Neural progenitor cell (in vitro differentiated cells): ENCODE results near the gene NPTX1. TPM values are rescaled to one million over a fixed set of nuclear protein-coding genes. Genes with fewer than 3 reads are reported as not detected.

Source experiments
- DNase-seq: peaks from one replicate; pipeline ENCODE4 v3.0.0-alpha.2; 2016; ENCODE audit warnings: low spot score
- H2AFZ ChIP-seq: fragments of 200-600 bp; sonication (generic); replicated peaks from 2 replicates; pipeline ENCODE4 v1.6.1; 2016; ENCODE audit warnings: antibody characterized with exemption
- H3F3A ChIP-seq: fragments of 200-600 bp; sonication (generic); 2 replicates; pipeline ENCODE4 v1.6.1; 2016; ENCODE audit warnings: antibody characterized with exemption, low read depth
- H3K27ac ChIP-seq: fragments of 200-600 bp; sonication (generic); 2 replicates; pipeline ENCODE4 v1.5.1; 2016; ENCODE audit warnings: mild to moderate bottlenecking
- H3K27me3 ChIP-seq: fragments of 200-600 bp; sonication (generic); 2 replicates; pipeline ENCODE4 v1.6.1; 2016; ENCODE audit warnings: mild to moderate bottlenecking, moderate library complexity
- H3K36me3 ChIP-seq: fragments of 200-600 bp; sonication (generic); 2 replicates; pipeline ENCODE4 v1.5.1; 2016
- H3K4me1 ChIP-seq: fragments of 200-600 bp; sonication (generic); 2 replicates; pipeline ENCODE4 v1.6.1; 2016; ENCODE audit warnings: mixed run types
- H3K4me2 ChIP-seq: fragments of 200-600 bp; sonication (generic); 2 replicates; pipeline ENCODE4 v1.6.1; 2016
- H3K4me3 ChIP-seq: fragments of 200-600 bp; sonication (generic); 2 replicates; pipeline ENCODE4 v1.5.1; 2016
- H3K79me2 ChIP-seq: fragments of 200-600 bp; sonication (generic); 2 replicates; pipeline ENCODE4 v1.6.1; 2016; ENCODE audit warnings: low read depth
- H3K9ac ChIP-seq: fragments of 200-600 bp; sonication (generic); 2 replicates; pipeline ENCODE4 v1.6.1; 2016
- H3K9me3 ChIP-seq: fragments of 200-600 bp; sonication (generic); 2 replicates; pipeline ENCODE4 v1.5.1; 2016; ENCODE audit warnings: low read depth
- H4K20me1 ChIP-seq: fragments of 200-600 bp; sonication (generic); 2 replicates; pipeline ENCODE4 v1.6.1; 2016; ENCODE audit warnings: low read depth
- H3K27ac Mint-ChIP-seq: 3 replicates; pipeline ENCODE4 v1.8.0; 2021; ENCODE audit warnings: mixed read lengths
- H3K27me3 Mint-ChIP-seq: 2 replicates; pipeline ENCODE4 v1.8.0; 2022; ENCODE audit warnings: low read depth, mild to moderate bottlenecking, inconsistent platforms, moderate library complexity, mixed read lengths; ENCODE audit not compliant: insufficient read depth
- H3K36me3 Mint-ChIP-seq: 3 replicates; pipeline ENCODE4 v1.8.0; 2021; ENCODE audit warnings: mixed read lengths
- H3K4me1 Mint-ChIP-seq: 3 replicates; pipeline ENCODE4 v1.8.0; 2021; ENCODE audit warnings: mixed read lengths
- H3K4me3 Mint-ChIP-seq: 3 replicates; pipeline ENCODE4 v1.8.0; 2021; ENCODE audit warnings: mild to moderate bottlenecking, moderate library complexity, mixed read lengths
- H3K9me3 Mint-ChIP-seq: 3 replicates; pipeline ENCODE4 v1.8.0; 2020; ENCODE audit warnings: mixed read lengths
- EZH2 ChIP-seq: fragments of 200-600 bp; sonication (generic); IDR thresholded peaks from 2 replicates; pipeline ENCODE4 v1.6.1; 2017; ENCODE audit warnings: antibody characterized with exemption, mild to moderate bottlenecking, moderate library complexity
- EZH2phosphoT487 ChIP-seq: fragments of 200-600 bp; sonication (generic); IDR thresholded peaks from 2 replicates; pipeline ENCODE4 v1.6.1; 2017; ENCODE audit warnings: antibody characterized with exemption
- total RNA-seq: library from RNA; depleted of rRNA; stranded (reverse); fragments of >200 nt; gene quantifications from 2 replicates; pipeline ENCODE4 v1.2.3, GENCODE V29; 2015; ENCODE audit warnings: low replicate concordance
- TF ChIP-seq, protein P1 (sequence below): fragments of 200-600 bp; sonication (generic); IDR thresholded peaks from 2 replicates; pipeline ENCODE4 v1.5.1; 2017; ENCODE audit warnings: antibody characterized with exemption, mild to moderate bottlenecking

NPTX1 gene, protein sequence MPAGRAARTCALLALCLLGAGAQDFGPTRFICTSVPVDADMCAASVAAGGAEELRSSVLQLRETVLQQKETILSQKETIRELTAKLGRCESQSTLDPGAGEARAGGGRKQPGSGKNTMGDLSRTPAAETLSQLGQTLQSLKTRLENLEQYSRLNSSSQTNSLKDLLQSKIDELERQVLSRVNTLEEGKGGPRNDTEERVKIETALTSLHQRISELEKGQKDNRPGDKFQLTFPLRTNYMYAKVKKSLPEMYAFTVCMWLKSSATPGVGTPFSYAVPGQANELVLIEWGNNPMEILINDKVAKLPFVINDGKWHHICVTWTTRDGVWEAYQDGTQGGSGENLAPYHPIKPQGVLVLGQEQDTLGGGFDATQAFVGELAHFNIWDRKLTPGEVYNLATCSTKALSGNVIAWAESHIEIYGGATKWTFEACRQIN
- 2.6 and 3.8 TPM in 2 replicates for total RNA-seq

DNA sequence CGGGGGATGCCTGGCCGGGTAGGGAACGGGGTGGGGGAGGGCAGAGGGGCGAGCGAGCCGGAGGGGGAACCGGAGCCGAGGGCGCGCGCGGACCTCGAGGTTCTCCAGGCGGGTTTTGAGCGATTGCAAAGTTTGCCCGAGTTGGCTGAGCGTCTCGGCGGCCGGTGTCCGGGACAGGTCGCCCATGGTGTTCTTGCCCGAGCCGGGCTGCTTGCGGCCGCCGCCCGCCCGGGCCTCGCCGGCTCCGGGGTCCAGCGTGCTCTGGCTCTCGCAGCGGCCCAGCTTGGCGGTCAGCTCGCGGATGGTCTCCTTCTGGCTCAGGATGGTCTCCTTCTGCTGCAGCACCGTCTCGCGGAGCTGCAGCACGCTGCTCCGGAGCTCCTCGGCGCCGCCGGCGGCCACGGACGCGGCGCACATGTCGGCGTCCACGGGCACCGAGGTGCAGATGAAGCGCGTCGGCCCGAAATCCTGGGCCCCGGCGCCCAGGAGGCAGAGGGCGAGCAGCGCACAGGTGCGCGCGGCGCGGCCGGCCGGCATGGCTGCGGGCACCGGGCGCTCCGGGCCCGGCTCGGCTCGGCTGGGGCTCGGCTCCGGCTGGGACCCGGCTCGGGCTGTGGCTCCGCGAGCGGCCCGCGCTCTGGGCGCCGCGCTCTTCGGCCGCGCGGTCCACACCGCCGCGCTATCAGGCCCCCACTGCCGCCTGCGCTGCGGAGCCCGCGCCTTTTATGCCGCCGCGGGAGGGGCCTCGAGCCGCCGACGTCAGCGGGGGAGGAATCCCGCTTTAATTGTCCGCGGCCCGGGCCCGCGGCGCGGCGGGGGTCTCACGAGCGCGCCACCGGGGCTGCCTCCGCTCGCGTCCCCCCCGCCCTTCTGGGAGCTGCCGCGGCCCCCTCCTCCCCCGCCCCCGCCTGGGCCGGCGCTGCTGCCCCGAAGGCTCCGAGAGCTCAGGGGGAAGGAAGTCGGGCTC lies at the start of gene NPTX1:
Gene NPTX1, minus strand, starts transcription at position 698 of the 967 bp plus-strand sequence. Its CDS starts 161 bp downstream, at position 537.
- TF ChIP-seq EZH2phosphoT487: peak; percentile 33
- no peak for TF ChIP-seq EZH2
- Histone ChIP-seq H3K4me2 (peak within 1 kb of the TSS; percentile 93), H4K20me1 (peaks cover 48% of the 10 kb centered on the region), H3K4me3 (peak within 1 kb of the TSS; percentile 54), H3K79me2 (no peaks in the 10 kb centered on the region), H2AFZ (peak within 1 kb of the TSS; percentile 63), H3K4me1 (peaks cover 30% of the 10 kb centered on the region), H3K9me3 (no peaks in the 10 kb centered on the region), H3F3A (peaks cover 13% of the 10 kb centered on the region), H3K9ac (no peak within 1 kb of the TSS), H3K27ac (no peak within 1 kb of the TSS), H3K27me3 (peaks cover 100% of the 10 kb centered on the region), H3K36me3 (no peaks in the 10 kb centered on the region)
- Mint-ChIP-seq H3K9me3 (no peaks in the 10 kb centered on the region), H3K4me3 (peak within 1 kb of the TSS; percentile 87), H3K36me3 (no peaks in the 10 kb centered on the region), H3K4me1 (peaks cover 18% of the 10 kb centered on the region), H3K27ac (no peak within 1 kb of the TSS), H3K27me3 (peaks cover 44% of the 10 kb centered on the region)
- DNase-seq: peak; percentile 67

DNA sequence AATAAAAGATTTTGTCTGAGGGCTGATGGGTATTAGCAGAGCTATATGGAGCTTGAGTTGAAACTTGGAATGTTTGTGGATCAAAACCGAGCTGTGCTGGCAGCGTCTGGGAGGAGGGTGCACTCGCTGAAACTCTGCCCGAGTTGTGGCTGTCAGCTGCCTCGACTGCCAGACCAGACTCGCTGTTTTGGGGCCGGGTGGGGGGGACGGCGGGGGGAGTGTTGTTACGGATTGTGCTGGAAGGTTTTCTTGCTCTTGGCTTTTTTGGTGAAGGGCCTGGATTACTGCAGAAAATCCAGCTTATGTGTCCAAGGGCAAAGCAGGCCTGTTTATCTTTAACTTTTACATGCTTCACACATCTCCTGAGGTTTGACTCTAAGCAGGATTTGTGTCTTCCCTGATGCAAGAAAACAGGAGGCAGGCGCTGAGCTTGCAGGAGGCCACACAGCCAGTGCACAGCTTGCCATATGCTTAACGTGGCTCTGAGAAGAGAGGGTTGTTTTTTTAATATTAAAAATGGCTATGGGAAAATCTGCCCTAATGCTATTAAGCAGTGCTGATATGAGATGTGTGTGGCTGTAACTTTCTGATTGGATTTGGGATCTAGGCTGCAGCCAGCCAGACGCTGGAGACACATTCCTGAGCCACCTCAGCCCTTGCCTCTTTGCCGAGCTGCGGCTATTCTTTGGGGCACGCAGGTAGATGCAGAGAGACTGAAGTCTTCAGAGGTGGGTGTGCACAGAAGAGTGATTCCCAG lies 47.7 kb upstream of the NPTX1 start:
- H3F3A ChIP-seq: no peaks in the 10 kb centered on the region
- no peaks in the 10 kb centered on the region for H4K20me1 ChIP-seq
- H3K4me1 ChIP-seq: peaks cover 4% of the 10 kb centered on the region
- Mint-ChIP-seq H3K4me1 (peaks cover 23% of the 10 kb centered on the region), H3K36me3 (no peaks in the 10 kb centered on the region), H3K9me3 (no peaks in the 10 kb centered on the region), H3K27ac (peak overlapping the region; percentile 57), H3K27me3 (peaks cover 20% of the 10 kb centered on the region), H3K4me3 (no peak overlapping the region)
- H3K4me2 ChIP-seq: no peak overlapping the region
- peaks cover 23% of the 10 kb centered on the region for H3K27me3 ChIP-seq
- H3K79me2 ChIP-seq: no peaks in the 10 kb centered on the region
- no peak overlapping the region for H3K27ac ChIP-seq
- H2AFZ ChIP-seq: no peak overlapping the region
- H3K9me3 ChIP-seq: no peaks in the 10 kb centered on the region
- H3K4me3 ChIP-seq: no peak overlapping the region
- no peaks in the 10 kb centered on the region for H3K36me3 ChIP-seq
- no peak for DNase-seq
- TF ChIP-seq EZH2phosphoT487 (no peak), EZH2 (no peak)
- TF ChIP-seq, protein P1, sequence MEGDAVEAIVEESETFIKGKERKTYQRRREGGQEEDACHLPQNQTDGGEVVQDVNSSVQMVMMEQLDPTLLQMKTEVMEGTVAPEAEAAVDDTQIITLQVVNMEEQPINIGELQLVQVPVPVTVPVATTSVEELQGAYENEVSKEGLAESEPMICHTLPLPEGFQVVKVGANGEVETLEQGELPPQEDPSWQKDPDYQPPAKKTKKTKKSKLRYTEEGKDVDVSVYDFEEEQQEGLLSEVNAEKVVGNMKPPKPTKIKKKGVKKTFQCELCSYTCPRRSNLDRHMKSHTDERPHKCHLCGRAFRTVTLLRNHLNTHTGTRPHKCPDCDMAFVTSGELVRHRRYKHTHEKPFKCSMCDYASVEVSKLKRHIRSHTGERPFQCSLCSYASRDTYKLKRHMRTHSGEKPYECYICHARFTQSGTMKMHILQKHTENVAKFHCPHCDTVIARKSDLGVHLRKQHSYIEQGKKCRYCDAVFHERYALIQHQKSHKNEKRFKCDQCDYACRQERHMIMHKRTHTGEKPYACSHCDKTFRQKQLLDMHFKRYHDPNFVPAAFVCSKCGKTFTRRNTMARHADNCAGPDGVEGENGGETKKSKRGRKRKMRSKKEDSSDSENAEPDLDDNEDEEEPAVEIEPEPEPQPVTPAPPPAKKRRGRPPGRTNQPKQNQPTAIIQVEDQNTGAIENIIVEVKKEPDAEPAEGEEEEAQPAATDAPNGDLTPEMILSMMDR: no peak
- no peak overlapping the region for H3K9ac ChIP-seq

DNA sequence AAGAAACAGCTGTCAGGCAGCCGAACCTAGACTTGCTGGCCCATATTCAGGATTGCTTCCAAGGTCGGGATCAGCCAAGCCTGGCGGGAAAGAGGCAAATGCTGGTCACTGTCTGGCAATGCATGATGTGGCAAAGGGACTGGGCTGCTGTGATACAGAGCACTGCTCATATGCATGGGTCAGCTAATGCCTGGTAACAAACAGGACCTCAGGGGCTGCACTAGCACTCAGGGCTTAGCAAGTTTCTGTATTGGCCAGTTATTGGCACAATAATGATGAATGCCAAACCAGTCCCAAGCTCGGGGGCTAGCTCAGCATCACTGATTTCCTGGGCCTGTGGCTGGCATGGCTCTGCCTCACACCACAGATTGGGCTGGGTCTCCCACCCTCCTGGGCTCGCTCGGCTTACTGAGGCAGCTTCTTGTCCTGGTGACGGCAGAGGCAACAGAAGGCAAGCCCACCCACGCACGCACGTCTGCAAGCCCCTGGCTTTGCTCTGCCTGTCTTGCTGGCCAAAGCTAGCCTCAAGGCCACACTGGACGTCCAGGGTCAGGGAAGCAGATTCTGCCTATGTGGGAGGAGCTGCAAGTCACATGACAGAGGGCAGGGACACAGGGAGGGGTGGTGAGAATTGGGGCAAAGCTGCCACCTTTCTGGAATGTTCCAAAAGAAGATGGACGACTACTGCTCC lies 46.8 kb upstream of the NPTX1 start:
- H3K9ac ChIP-seq: no peak overlapping the region
- peaks cover 20% of the 10 kb centered on the region for H3K27me3 Mint-ChIP-seq
- no peak overlapping the region for H3K4me3 Mint-ChIP-seq

More for the DNA sequence above, 46.8 kb upstream of the NPTX1 start:
- Histone ChIP-seq H3F3A (no peaks in the 10 kb centered on the region), H3K27ac (no peak overlapping the region), H3K27me3 (peaks cover 23% of the 10 kb centered on the region), H3K4me3 (no peak overlapping the region), H3K36me3 (no peaks in the 10 kb centered on the region), H4K20me1 (no peaks in the 10 kb centered on the region), H3K79me2 (no peaks in the 10 kb centered on the region), H3K9me3 (no peaks in the 10 kb centered on the region), H3K4me1 (peaks cover 4% of the 10 kb centered on the region), H3K4me2 (no peak overlapping the region), H2AFZ (no peak overlapping the region)
- no peaks in the 10 kb centered on the region for H3K9me3 Mint-ChIP-seq
- H3K27ac Mint-ChIP-seq: no peak overlapping the region
- no peak for DNase-seq
- TF ChIP-seq EZH2: no peak
- TF ChIP-seq, protein P1: no peak
- TF ChIP-seq EZH2phosphoT487: no peak
- H3K4me1 Mint-ChIP-seq: peaks cover 19% of the 10 kb centered on the region
- H3K36me3 Mint-ChIP-seq: no peaks in the 10 kb centered on the region
